ENCODE measurements around the gene PCDHGA11.
"Not testable (repeated sequence)": the region's sequence is repeated elsewhere in the genome, so short reads cannot be mapped to it uniquely, and the experiment has no call there.

The PCDHGA11 gene

DNA sequence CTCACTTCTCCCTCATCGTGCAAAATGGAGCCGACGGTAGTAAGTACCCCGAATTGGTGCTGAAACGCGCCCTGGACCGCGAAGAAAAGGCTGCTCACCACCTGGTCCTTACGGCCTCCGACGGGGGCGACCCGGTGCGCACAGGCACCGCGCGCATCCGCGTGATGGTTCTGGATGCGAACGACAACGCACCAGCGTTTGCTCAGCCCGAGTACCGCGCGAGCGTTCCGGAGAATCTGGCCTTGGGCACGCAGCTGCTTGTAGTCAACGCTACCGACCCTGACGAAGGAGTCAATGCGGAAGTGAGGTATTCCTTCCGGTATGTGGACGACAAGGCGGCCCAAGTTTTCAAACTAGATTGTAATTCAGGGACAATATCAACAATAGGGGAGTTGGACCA is 10.4 kb downstream of the PCDHGA11 start:
- DNase-seq (ENCODE audit: low read depth in 2 of 2) = no peak

DNA sequence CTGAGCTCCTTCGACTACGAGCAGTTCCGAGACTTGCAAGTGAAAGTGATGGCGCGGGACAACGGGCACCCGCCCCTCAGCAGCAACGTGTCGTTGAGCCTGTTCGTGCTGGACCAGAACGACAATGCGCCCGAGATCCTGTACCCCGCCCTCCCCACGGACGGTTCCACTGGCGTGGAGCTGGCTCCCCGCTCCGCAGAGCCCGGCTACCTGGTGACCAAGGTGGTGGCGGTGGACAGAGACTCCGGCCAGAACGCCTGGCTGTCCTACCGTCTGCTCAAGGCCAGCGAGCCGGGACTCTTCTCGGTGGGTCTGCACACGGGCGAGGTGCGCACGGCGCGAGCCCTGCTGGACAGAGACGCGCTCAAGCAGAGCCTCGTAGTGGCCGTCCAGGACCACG is 11.5 kb downstream of the PCDHGA11 start:
- not testable (repeated sequence) for DNase-seq (ENCODE audit: low read depth in 2 of 2)

DNA sequence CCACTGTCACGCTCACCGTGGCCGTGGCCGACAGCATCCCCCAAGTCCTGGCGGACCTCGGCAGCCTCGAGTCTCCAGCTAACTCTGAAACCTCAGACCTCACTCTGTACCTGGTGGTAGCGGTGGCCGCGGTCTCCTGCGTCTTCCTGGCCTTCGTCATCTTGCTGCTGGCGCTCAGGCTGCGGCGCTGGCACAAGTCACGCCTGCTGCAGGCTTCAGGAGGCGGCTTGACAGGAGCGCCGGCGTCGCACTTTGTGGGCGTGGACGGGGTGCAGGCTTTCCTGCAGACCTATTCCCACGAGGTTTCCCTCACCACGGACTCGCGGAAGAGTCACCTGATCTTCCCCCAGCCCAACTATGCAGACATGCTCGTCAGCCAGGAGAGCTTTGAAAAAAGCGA is 11.9 kb downstream of the PCDHGA11 start:
- DNase-seq (ENCODE audit: low read depth in 2 of 2) = not testable (repeated sequence)

DNA sequence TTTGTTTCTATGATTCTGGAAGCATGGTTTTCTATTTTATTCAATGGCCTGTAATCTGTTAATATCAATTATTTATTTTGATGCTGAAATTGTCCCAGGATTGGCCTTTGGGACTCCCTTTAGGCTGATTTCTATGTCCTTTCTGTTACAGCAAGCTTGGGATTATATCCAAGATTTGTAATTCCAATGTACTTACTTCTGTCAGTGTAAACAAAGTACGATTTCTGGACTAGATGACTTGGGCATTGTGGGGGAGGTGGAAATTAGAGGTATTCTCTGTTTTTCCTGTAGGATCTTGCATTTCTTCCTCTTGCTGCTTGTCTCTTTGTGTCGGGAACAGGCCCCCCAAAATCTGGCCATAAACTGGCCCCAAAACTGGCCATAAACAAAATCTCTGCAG is 13.2 kb downstream of the PCDHGA11 start:
- no peak for DNase-seq (ENCODE audit: low read depth in 2 of 2)

DNA sequence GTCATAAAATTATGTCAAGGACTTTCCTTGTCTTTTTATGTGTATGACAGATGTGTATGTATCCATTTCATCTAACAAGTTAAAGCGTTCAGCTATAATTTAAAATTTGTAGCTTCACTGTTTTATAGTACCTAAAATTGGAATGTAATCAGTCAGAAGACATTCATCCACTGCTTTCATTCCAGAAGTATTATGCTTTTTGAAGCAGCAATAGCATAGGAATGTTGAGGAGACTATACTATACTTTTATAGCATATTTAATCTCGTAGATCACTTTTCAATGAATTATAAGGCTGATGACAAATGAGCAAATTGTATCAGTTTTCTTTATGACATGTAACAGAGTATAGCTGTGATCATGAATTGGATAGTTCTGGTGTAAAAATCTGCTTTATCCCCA is 16.4 kb downstream of the PCDHGA11 start:
- no peak for DNase-seq (ENCODE audit: low read depth in 2 of 2)

DNA sequence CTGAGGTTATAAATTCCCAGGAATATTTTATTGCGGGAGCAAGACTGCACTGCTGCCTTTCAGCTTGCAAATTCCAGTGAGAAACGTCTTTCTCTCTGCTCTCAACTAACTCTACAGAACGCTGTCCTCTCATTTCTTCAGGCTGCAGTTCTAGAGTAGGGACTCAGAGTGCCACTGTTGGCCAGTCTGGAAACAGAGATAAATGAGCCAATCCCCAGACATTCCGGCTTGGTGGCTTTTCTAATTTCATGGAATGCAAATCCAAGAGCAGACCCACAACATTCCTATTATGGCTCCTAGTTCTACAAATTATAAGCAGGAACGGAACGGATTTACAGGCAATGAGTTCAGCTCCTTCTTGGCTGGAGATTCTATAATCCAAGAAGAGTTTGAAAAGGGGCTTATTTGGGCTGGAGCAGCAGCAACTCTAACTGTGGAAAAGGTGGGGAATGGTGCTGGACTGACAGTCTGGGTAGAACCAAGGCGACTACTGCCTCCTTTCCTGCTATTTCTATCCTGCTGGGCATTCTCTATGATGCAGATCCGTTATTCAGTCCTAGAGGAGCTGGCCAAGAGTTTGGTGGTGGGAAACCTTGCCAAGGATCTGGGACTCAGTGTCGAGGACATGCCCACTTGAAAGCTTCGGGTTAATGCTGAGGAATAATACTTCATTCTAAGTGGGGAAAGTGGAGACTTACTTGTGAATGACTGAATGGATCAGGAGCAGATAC is 18.7 kb downstream of the PCDHGA11 start:
- DNase-seq (ENCODE audit: low read depth in 2 of 2) = no peak

DNA sequence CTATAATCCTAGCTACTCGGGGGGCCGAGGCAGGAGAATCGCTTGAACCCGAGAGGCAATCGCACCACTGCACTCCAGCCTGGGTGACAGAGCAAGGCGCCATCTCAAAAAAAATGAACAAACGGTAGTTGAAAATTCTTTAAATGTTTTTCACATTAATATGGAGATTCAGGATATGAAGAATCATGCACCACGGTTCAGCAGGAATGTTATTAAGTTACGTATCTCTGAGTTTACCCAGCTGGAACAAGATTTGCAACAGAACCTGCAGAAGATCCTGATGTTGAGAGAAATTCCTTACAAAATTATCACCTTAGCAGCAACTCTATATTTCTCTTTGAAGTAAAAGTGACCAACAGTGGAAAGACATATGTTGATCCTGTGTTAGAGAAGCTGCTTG is 19.5 kb downstream of the PCDHGA11 start:
- DNase-seq (ENCODE audit: low read depth in 2 of 2) = no peak

DNA sequence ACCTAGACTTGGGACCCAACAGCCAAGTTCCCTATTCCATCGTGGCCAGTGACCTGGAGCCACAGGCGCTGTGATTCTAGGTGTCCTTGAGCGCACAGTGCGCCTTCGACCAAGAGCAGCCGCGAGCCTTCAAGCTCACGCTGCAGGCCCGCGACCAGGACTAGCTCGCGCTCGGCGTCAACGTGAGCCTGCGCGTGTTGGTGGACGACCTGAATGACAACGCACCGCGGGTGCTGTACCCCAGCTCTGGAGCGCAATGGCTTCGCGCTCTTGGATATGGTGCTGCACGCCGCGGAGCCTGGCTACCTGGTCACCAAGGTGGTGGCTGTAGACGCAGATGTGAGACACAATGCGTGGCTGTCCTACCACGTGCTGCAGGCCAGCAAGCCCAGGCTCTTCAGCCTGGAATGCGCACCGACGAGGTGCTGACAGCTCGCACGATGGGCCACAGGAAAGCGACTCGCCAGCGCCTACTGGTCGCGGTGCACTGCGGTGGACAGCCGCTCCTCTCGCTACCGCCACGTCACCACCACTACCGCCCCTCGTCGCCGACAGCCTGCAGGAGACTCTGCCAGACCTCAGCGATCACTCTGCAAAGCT is 20.8 kb downstream of the PCDHGA11 start:
- no peak for DNase-seq (ENCODE audit: low read depth in 2 of 2)

DNA sequence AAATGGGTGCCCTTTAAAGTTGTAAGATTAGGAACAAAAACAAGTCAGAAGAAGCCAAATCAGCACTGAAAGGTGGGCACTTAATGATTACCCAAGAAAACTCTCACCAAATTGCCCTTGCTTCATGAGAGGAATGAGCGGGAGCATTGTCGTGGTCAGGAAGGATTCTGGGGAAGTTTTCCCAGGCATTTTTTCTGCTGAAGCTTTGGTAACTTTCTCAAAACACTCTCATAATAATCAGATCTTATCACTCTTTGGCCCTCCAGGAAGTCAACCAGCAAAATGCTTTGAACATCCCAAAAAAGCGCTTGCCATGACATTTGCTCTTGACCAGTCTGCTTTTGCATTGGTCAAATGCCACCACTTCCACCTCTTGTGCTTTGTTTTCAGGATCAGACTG is 44.5 kb downstream of the PCDHGA11 start:
- DNase-seq (ENCODE audit: low read depth in 2 of 2) = no peak
